Mesenchymal stem cell (in vitro differentiated cells and primary cell): Measurements from ENCODE around the gene CYP4A22.
"Not testable (repeated sequence)": the region's sequence is repeated elsewhere in the genome, so short reads cannot be mapped to it uniquely, and the experiment has no call there.

ENCODE experiments used
- DNase-seq: peaks from one replicate; pipeline ENCODE4 v3.0.0-alpha.2; 2013
- H2AFZ ChIP-seq: one replicate; pipeline ENCODE4 v1.6.1; 2013; ENCODE audit warnings: low read depth, mild to moderate bottlenecking, control low read depth, inconsistent platforms, low read length, moderate library complexity
- H2AK5ac ChIP-seq: 2 replicates; pipeline ENCODE4 v1.6.1; 2013; ENCODE audit warnings: low read length, moderate library complexity, mild to moderate bottlenecking, inconsistent platforms; ENCODE audit not compliant: severe bottlenecking
- H2BK120ac ChIP-seq: one replicate; pipeline ENCODE4 v1.6.1; 2013; ENCODE audit warnings: low read depth, mild to moderate bottlenecking, inconsistent platforms, low read length, moderate library complexity
- H2BK12ac ChIP-seq, 2 experiments: one replicate each; pipeline ENCODE4 v1.6.1; 2013; ENCODE audit warnings: inconsistent platforms in 2 of 2, low read length in 2 of 2, mild to moderate bottlenecking in 2 of 2, moderate library complexity in 2 of 2, control low read depth in 1 of 2
- H2BK15ac ChIP-seq: one replicate; pipeline ENCODE4 v1.6.1; 2013; ENCODE audit warnings: mild to moderate bottlenecking, low read depth, inconsistent platforms; ENCODE audit not compliant: poor library complexity, severe bottlenecking
- H2BK5ac ChIP-seq: 2 replicates; pipeline ENCODE4 v1.6.1; 2013; ENCODE audit warnings: low read depth, mild to moderate bottlenecking, low read length, control low read depth, inconsistent platforms; ENCODE audit not compliant: poor library complexity, severe bottlenecking
- H3K14ac ChIP-seq, 2 experiments: one replicate each; pipeline ENCODE4 v1.6.1; 2013; ENCODE audit warnings: inconsistent platforms in 2 of 2, low read length in 2 of 2, control low read depth in 1 of 2, mild to moderate bottlenecking in 1 of 2, moderate library complexity in 1 of 2
- H3K18ac ChIP-seq, 2 experiments: one replicate each; pipeline ENCODE4 v1.6.1; 2013; ENCODE audit warnings: inconsistent platforms in 2 of 2, low read length in 2 of 2, control low read depth in 1 of 2, low read depth in 1 of 2, mild to moderate bottlenecking in 1 of 2
- H3K23ac ChIP-seq, 2 experiments: one replicate each; pipeline ENCODE4 v1.6.1; 2013; ENCODE audit warnings: inconsistent platforms in 2 of 2, low read length in 2 of 2, mild to moderate bottlenecking in 2 of 2, moderate library complexity in 2 of 2, control low read depth in 1 of 2
- H3K27ac ChIP-seq: 2 replicates; pipeline ENCODE4 v1.5.1; 2013; ENCODE audit warnings: mild to moderate bottlenecking, moderate library complexity, low read length, control low read depth, inconsistent platforms; ENCODE audit not compliant: poor library complexity, severe bottlenecking
- H3K27me3 ChIP-seq, 2 experiments: 2 replicates each; pipeline versions ENCODE4 v1.6.1 to v1.7.0; 2013; ENCODE audit warnings: low read length in 2 of 2, mild to moderate bottlenecking in 2 of 2, moderate library complexity in 2 of 2, control low read depth in 1 of 2, inconsistent platforms in 1 of 2; ENCODE audit not compliant: control insufficient read depth in 1 of 2, insufficient read depth in 1 of 2
- H3K36me3 ChIP-seq, 2 experiments: 2 replicates each; pipeline versions ENCODE4 v1.6.1 to v1.7.0; 2013; ENCODE audit warnings: low read length in 2 of 2, control low read depth in 1 of 2, inconsistent platforms in 1 of 2, low read depth in 1 of 2, mild to moderate bottlenecking in 1 of 2; ENCODE audit not compliant: insufficient read depth in 2 of 2, control insufficient read depth in 1 of 2
- H3K4ac ChIP-seq, 2 experiments: one replicate each; pipeline ENCODE4 v1.6.1; 2013; ENCODE audit warnings: inconsistent platforms in 2 of 2, low read length in 2 of 2, mild to moderate bottlenecking in 2 of 2, moderate library complexity in 2 of 2, control low read depth in 1 of 2, low read depth in 1 of 2
- H3K4me1 ChIP-seq: 2 replicates; pipeline ENCODE4 v1.6.1; 2013; ENCODE audit warnings: low read depth, low read length, control low read depth; ENCODE audit not compliant: control insufficient read depth, insufficient read depth
- H3K4me2 ChIP-seq: 2 replicates; pipeline ENCODE4 v1.6.1; 2013; ENCODE audit warnings: low read length, mild to moderate bottlenecking, inconsistent platforms; ENCODE audit not compliant: poor library complexity, severe bottlenecking
- H3K4me3 ChIP-seq, 2 experiments: 2 replicates each; pipeline versions ENCODE4 v1.5.1 to v1.7.0; 2013; ENCODE audit warnings: low read length in 2 of 2, mild to moderate bottlenecking in 2 of 2, control low read depth in 1 of 2, low read depth in 1 of 2; ENCODE audit not compliant: insufficient read depth in 1 of 2
- H3K79me1 ChIP-seq: replicated peaks from 2 replicates; pipeline ENCODE4 v1.6.1; 2013; ENCODE audit warnings: mild to moderate bottlenecking, control low read depth, low read length, inconsistent platforms; ENCODE audit not compliant: poor library complexity, severe bottlenecking
- H3K9ac ChIP-seq: 2 replicates; pipeline ENCODE4 v1.7.0; 2013; ENCODE audit warnings: mild to moderate bottlenecking, low read length, moderate library complexity
- H3K9me3 ChIP-seq: 2 replicates; pipeline ENCODE4 v1.7.0; 2013; ENCODE audit warnings: mild to moderate bottlenecking, low read length; ENCODE audit not compliant: control insufficient read depth
- H4K8ac ChIP-seq: one replicate; pipeline ENCODE4 v1.6.1; 2013; ENCODE audit warnings: inconsistent platforms, mild to moderate bottlenecking, low read length, moderate library complexity
- H4K91ac ChIP-seq: one replicate; pipeline ENCODE4 v1.6.1; 2013; ENCODE audit warnings: mild to moderate bottlenecking, low read length, inconsistent platforms
- WGBS: methylation state at CpG from one replicate; pipeline ENCODE4 v1.1.7; 2013; ENCODE audit warnings: mixed read lengths; 5-methylcytosine and 5-hydroxymethylcytosine counted together

The CYP4A22 gene

GRCh38 chr1:47106792-47107191 lies 30.4 kb upstream of the CYP4A22 start:
- H3K4me1 ChIP-seq: no peaks in the 10 kb centered on the region
- no peak overlapping the region for H2AK5ac ChIP-seq
- H3K23ac ChIP-seq: no peak overlapping the region
- H3K9me3 ChIP-seq: peaks cover 12% of the 10 kb centered on the region
- H2BK120ac ChIP-seq: no peak overlapping the region
- H2BK5ac ChIP-seq: no peak overlapping the region
- no peak overlapping the region for H3K4me2 ChIP-seq
- no peaks in the 10 kb centered on the region for H3K79me1 ChIP-seq
- no peak overlapping the region for H3K27ac ChIP-seq
- no peak overlapping the region for H2BK12ac ChIP-seq
- no peak for DNase-seq
- no peak overlapping the region for H4K91ac ChIP-seq
- H4K8ac ChIP-seq: no peak overlapping the region
- no peak overlapping the region for H3K9ac ChIP-seq
- no peak overlapping the region for H3K14ac ChIP-seq
- H3K4me3 ChIP-seq: no peak overlapping the region
- no peak overlapping the region for H3K18ac ChIP-seq
- no peaks in the 10 kb centered on the region for H3K27me3 ChIP-seq
- H3K36me3 ChIP-seq: no peaks in the 10 kb centered on the region
- no peak overlapping the region for H2AFZ ChIP-seq
- H2BK15ac ChIP-seq: no peak overlapping the region
- 91% methylated on average over 2 of the region's 3 CpGs for WGBS
- H3K4ac ChIP-seq: no peak overlapping the region

- not testable (repeated sequence) for H3K4ac ChIP-seq
- 53% methylated on average over 6 of the region's 10 CpGs for WGBS
Observed at GRCh38 chr1:47107851-47108574, 29.2 kb upstream of the CYP4A22 start.

GRCh38 chr1:47109482-47109881 lies 27.8 kb upstream of the CYP4A22 start:
- not testable (repeated sequence) for H2BK120ac ChIP-seq, H2BK15ac ChIP-seq, H3K9ac ChIP-seq, H3K4me1 ChIP-seq, H3K9me3 ChIP-seq, H4K91ac ChIP-seq, H3K4me2 ChIP-seq, H3K36me3 ChIP-seq, H3K27ac ChIP-seq, H3K23ac ChIP-seq, H3K4ac ChIP-seq, H3K27me3 ChIP-seq, H2AK5ac ChIP-seq, H3K18ac ChIP-seq, H4K8ac ChIP-seq, H3K79me1 ChIP-seq, H2BK12ac ChIP-seq, DNase-seq, H2AFZ ChIP-seq, H3K14ac ChIP-seq, H2BK5ac ChIP-seq, H3K4me3 ChIP-seq

More at GRCh38 chr1:47107851-47108574, 29.2 kb upstream of the CYP4A22 start:
- H3K23ac ChIP-seq, H2BK5ac ChIP-seq, H3K36me3 ChIP-seq, H3K27me3 ChIP-seq, H4K91ac ChIP-seq, H2AFZ ChIP-seq, H2BK12ac ChIP-seq, H2AK5ac ChIP-seq, H2BK15ac ChIP-seq, H3K27ac ChIP-seq, H3K4me3 ChIP-seq, H3K14ac ChIP-seq, H3K18ac ChIP-seq, H3K4me2 ChIP-seq, H3K79me1 ChIP-seq, H3K4me1 ChIP-seq, H3K9me3 ChIP-seq, H2BK120ac ChIP-seq, DNase-seq, H4K8ac ChIP-seq, H3K9ac ChIP-seq: not testable (repeated sequence)

GRCh38 chr1:47113178-47113577 lies 24.1 kb upstream of the CYP4A22 start:
- Histone ChIP-seq H4K8ac (no peak overlapping the region), H3K27ac (no peak overlapping the region), H2BK5ac (no peak overlapping the region), H3K14ac (no peak overlapping the region), H2BK12ac (no peak overlapping the region), H4K91ac (no peak overlapping the region), H2AFZ (no peak overlapping the region), H2BK15ac (no peak overlapping the region), H3K79me1 (no peaks in the 10 kb centered on the region), H3K18ac (no peak overlapping the region), H3K9me3 (no peaks in the 10 kb centered on the region), H3K36me3 (no peaks in the 10 kb centered on the region), H3K9ac (no peak overlapping the region), H3K4ac (no peak overlapping the region), H3K4me1 (no peaks in the 10 kb centered on the region), H3K4me2 (no peak overlapping the region), H2BK120ac (no peak overlapping the region), H3K23ac (no peak overlapping the region), H3K4me3 (no peak overlapping the region), H3K27me3 (no peaks in the 10 kb centered on the region), H2AK5ac (no peak overlapping the region)
- 84% methylated on average over 2 of the region's 4 CpGs for WGBS
- no peak for DNase-seq
